NT2/D1 (cell line): ENCODE results near the gene CD46.

Experiments used
- YY1 ChIP-seq: IDR thresholded peaks from 2 replicates; pipeline ENCODE4 v1.6.1; 2011; ENCODE audit not compliant: insufficient read length, insufficient read depth
- ZNF274 ChIP-seq: IDR thresholded peaks from 2 replicates; pipeline ENCODE4 v1.6.1; 2011; ENCODE audit warnings: mild to moderate bottlenecking, low read depth, low read length

DNA sequence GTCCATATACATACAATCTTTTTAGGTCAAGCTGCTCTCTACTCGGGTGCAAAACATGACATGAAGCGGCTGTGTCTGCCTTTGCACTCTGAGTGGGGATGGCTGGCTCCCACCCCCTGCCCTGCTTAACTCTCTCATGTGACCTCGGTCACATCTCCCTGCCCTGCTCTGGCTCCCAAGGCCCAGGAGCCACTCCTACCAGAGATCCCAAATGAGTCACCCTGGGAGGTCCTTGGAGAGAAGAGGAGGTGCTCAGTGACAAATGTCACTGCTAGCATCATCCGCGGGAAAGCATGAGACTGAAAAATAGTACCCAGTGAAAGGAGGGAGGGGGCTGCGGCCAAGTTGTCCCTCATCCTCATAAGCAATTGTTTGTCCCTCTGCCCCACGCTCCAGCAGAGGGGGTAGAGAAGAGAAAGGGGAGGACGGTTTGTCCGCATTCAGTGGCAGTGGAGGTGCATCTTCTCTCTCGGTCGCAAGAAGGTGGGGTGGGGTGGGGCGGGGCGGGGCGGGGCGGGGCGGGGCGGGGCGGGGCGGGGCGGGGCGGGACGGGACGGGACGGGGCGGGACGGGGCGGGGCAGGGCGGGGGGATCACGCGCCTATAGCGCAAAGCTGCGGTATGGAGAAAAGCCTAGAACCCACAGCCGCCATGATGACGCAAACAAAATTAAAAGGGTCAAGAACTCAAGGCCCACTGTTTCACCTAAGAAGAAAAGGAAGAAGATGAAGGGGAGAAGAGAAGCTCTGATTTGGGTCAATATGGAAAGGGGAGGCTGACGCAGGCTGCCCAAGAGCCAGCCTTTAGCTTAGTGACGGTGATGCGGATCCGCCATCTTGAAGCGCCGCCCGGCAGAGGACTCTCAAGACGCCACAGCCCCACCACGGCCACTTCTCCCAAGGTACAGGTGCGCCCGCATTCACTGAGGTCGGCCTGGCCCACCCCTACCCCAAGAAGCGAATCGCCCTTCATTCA is 66.2 kb downstream of the CD46 start:
- TF ChIP-seq ZNF274: no peak
- TF ChIP-seq YY1: no peak
